ENCODE measurements around the gene PDE2A.

The PDE2A gene

GRCh38 chr11:72534371-72535193 is 139.6 kb downstream of the PDE2A start:
- no peak for DNase-seq

- no peak for DNase-seq
Observed at GRCh38 chr11:72529068-72529467, 145.2 kb downstream of the PDE2A start.

- no peak for DNase-seq
Observed at GRCh38 chr11:72528121-72528520, 146.1 kb downstream of the PDE2A start.
